Stimulated activated CD4-positive, alpha-beta T cell treated with anti-CD3 and anti-CD28 coated beads, Interleukin-1b, Interleukin-23, amount 100 ng/mL, for 1 hour (primary cell): Measurements from ENCODE around the gene ARHGEF37.

Experiments
- DNase-seq, 2 donors: peaks; one replicate each; pipeline ENCODE4 v3.0.0-alpha.2; 2020; ENCODE audit warnings: low read depth in 2 of 2

Gene ARHGEF37

DNA sequence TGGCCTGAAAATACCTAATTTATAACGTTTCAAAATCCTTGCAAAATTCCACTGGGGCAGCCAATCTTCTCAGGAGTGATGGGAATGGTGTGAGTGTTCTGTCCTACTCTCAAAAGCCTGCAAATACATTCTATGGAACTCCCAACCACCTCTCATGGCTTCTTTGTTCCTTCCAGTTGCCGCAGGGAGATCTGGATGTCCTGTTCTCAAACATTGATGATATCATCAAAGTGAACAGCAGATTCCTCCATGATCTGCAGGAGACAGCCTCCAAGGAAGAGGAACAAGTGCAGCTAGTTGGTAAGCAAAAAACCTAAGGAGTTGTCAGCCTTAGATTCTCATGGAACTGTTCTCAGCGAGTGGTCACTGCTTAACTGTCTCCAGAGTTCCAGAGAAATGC is 19.6 kb downstream of the ARHGEF37 start:
- no peak for DNase-seq

DNA sequence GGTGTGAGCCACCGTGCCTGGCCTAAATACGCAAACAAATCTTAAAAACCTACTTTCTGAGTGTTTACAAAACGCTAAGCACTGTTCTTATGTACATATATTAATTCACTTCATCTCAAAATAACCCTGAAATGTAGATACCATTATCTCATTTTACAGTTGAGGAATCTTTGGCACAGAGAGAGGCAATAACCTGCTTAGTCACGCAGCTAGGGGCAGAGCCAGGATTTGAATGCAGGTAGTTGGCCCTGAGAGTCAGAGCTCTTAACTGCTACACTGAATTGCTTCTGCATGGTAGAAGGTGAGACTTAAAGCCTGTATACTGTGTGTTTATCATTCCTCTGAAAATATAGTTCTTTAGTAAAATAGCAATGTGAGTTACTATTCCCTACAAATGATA is 21.9 kb downstream of the ARHGEF37 start:
- DNase-seq, result no peak

DNA sequence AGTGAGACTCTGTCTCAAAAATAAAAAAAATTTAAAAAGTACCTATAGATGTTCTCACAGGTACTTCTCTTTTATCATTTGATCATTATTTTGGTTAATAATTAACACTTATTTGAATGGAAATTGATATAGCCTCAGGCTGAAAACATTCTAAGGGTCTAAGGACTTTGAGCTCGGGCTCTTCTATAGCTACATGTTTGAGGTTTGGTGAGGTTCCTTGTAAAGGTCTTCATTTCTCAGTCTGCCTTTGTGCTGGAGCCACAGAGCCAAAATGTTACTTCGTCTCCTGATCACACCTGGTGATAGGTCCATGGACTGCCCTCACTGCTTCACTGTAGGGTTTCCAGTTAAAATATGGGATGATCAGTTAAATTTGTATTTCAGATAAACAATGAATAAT is 22.6 kb downstream of the ARHGEF37 start:
- no peak for DNase-seq

DNA sequence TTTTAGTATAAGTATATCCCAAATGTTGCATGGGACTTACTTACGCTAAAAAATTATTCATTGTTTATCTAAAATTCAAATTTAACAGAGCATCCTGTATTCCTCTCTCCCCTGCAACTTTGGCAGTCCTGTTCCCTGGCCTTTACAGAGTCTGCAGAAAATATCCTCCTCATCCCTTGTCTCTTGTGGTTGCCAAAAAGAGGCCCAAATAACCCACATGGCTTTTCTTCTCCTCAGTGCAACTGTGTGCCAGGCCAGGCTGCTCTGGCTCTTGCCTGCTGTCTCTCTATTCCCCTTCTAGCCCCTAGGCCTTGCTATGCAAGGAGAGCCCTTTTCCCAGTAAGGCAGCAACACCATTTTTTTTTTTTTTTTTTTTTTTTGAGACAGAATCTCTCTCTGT is 23.0 kb downstream of the ARHGEF37 start:
- DNase-seq, result no peak

DNA sequence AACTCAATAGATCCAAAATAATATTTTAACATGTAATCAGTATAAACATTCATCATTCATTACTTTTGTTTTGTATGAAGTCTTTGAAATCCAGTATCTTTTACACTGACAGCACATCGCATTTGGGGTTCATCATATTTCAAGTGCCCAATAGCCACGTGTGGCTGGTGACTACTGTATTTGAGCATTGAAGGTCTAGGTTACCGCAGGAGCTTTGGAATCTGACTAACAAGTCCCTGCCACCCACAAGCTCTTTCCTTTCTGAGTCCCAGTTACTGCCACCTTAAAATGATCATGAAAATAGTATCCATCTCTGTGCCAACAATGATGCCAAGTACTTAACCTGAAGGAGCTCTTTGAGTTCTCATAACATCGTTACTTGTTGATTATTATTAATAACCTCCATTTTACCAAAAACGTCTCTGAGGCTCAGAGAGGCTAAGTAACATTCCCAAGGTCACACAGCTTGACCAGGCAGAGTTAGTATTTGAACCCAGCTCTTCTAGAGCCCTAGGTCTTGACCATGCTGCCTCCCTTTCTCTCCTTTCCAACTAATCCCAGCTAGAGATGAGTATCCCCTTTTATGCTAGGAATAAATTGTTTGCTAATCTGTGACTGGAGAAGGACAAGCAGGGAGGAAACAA is 24.2 kb downstream of the ARHGEF37 start:
- DNase-seq, result no peak

DNA sequence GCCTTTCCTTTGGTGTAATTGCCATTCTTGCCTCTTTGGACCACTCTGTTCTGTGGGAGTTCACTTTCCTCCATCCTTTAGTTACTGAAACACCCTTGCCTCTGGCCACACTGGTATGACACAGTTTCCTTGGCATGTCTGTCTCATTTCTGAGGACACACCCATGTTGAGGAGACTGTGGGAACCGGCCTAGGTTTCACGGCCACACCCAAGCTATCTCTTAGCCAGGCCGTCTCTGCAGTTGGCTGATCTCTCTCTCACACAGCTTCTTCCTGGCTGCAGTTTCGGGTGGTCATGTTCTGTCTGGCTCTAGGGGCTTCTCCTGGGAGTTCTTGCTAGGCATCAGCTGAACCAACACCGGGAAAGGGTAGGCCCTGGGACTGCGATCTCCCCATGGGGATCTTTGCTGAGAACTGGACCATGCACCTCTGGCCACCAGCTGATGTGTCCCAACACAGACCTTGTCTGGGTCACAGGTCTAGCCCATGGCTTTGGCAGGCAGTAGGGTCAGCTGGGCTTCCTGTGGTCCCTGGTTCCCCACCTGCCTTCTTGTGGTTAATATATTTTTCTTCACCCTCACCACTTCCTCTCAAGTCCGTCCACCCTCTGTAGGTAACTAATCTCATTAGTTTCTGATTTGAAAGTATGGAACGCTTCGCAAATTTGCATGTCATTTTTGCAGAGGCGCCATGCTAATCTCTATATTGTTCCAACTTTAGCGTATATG is 24.9 kb downstream of the ARHGEF37 start:
- no peak for DNase-seq

- DNase-seq, result no peak
Observed at GRCh38 chr5:149608936-149609545, 27.7 kb downstream of the ARHGEF37 start.

DNA sequence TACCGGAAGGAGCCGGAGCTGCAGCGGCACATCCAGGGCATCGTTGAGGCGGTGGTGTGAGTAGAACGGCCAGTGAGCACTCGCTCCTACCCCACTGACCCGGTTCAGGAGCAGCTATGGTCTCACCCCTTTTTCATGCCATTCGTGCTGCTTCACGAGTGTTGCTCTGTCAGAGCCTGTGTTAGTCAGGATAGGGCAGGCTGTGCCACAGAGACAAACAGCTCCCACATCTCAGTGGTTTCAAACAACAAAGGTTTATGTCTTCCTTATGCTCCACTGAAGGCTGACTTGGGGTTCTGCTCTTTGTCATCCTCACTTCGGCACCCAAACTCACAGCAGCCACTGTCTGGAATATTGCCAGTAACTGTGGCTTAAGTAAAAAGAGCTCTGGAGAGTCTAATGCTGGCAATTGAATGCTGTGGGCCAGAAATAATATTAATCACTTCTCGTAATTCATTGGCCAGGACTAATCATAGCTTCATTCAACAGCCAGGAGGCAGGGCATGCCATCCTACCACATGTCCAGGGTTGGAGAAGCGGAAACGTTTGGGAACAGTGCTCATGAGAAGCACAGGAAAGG is 28.4 kb downstream of the ARHGEF37 start:
- no peak for DNase-seq

GRCh38 chr5:149610589-149611255 is 29.4 kb downstream of the ARHGEF37 start:
- no peak for DNase-seq

DNA sequence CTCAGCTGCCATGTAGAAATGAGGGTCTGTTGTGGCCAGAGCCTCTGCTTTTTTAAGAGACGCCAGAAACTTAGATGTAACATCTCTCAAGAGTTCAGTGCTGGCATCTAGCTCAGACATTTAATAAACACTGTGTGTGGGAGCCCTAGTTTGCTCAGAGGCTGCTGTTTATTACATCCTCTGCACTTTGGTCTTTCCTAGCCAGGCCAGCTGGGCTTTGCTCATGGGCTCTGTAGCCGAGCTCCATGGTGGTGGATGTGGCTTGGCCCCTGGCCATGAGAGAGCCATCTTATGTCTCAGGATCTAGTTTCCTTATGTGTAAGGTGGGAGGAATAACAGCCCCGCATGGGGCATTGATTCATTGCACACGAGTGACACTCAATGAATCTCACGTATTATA is 30.0 kb downstream of the ARHGEF37 start:
- DNase-seq, result no peak

DNA sequence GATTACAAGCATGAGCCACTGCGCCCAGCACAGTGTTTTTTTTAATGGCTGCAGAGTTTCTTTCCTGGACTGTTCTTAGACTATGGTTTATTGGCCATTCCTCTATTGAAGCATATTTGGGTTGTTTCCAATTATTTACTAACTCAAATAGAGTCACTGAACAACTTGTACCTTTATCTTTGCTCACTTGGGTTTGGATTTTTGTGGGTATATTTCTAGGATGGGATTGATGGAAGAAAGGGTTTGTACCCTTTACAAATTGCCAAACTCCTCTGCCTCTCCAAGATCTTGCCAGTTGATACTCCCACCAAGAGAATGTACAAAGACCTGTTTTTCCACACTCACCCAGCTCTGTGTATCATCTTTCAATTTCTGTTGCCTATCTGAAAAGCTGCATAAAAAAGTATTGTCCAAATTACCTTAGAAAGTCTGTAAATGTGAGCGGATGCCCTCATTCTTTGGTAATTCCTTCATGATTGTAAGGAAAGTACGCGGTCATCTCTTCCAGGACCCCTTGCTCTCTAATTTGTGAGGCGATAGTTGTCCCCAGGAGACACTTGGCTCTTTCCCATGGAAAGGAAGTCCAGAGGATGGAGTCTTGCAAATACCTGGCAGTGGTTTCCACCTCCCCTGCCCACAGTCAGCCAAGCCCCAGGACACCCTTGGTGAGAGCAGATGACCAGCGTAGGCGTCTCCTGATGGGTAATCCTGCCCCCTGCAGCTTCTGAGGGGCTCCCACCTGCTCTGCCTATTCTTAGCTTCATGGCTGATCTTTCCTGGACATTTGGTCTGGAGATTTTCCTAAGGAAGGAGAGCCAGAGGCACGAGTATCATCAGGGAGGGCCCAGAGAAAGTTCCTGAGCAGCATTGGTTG is 33.0 kb downstream of the ARHGEF37 start:
- DNase-seq, result no peak

DNA sequence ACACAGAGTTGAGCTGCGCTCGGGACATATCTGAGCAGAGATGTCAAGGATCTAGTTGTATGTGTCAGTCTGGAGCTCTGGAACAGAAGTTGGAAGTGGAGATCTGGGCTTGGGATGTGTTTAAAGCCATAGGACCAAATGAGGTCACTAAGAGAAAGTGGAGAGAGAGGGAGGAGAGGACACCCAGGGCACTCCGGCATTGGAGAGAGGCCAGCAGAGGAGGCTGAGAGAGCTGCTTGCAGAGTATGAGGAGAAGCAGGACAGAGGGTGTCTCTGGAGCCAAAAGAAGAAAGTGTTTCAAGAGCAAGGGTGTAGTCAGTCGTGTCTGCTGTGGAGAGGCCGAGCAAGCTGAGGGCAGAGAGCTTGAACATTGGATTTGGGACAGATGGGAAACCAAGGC is 34.7 kb downstream of the ARHGEF37 start:
- no peak for DNase-seq

- DNase-seq, result no peak
Observed at GRCh38 chr5:149616727-149617285, 35.5 kb downstream of the ARHGEF37 start.

DNA sequence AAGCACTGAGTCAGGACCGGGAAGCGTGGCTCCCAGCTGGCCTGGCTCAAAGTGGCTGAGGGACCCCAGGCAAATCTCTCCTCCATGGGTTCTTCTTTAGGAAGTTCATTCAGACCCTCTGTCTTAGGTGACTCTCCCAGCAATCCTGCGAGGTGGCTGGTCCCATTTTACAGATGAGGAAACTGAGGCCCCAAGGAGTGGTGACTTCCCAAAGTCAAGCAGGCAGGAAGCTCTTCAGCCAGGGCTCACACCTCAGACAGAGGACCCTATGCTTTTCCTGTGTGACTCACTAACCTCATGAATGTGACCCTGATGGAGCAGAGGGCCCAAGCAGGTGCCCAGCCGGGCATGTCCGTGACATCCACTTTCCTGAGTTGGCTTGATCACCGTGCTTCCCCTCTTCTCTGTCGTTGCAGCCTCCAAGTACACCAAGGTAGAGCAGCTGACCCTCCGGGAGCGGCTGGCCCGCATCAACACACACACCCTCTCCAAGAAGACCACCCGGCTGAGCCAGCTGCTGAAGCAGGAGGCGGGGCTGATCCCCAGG is 36.5 kb downstream of the ARHGEF37 start:
- no peak for DNase-seq

- no peak for DNase-seq
Observed at GRCh38 chr5:149618581-149619248, 37.4 kb downstream of the ARHGEF37 start.

DNA sequence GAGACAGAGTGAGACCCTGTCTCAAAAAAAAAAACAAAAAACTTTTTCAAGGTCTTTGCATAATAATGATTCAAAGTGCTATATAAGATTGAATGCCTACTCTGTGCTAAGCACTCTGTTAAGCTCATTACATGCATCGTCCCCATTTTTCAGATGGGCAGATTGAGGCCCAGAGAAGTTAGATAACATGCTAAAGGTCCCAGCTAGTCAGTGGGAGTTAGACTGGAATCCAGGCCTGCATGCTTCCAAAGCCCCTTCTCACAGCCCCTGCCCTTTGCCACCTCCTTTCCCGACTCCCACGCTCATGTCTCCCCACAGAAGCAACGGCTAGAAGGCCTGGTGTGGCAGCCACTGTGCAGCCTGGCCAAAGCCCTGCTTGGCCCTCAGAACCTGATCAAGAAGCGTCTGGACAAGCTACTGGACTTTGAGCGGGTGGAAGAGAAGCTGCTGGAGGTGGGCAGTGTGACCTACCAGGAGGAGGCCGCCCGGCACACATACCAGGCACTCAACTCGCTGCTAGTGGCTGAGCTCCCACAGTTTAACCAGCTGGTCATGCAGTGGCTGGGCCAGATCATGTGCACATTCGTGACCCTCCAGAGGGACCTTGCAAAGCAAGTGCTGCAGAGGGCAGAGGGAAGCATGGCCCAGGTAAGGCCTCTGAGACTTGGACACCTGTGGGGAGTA is 40.3 kb downstream of the ARHGEF37 start:
- DNase-seq, result no peak

GRCh38 chr5:149622466-149622865 is 41.2 kb downstream of the ARHGEF37 start:
- no peak for DNase-seq

DNA sequence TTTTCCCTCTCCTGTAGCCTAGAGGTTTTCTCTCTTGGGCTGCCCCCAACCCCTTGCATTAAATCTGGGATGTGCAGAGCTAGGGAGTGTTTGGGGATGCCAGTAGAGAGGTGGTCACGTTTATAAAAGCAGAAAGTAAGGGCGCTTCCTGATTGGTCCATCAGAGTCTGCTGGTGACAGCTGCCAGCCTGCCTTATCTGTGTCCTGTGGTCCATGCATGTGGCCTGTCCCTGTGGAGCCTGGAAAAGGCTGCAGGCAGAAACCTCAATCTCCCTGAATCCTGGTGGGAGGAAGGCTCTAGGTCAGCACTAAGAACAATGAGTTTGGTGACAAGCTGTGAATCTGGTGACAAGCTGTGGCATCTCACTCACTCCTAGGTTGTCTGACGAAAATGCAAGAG is 42.2 kb downstream of the ARHGEF37 start:
- DNase-seq, result no peak

DNA sequence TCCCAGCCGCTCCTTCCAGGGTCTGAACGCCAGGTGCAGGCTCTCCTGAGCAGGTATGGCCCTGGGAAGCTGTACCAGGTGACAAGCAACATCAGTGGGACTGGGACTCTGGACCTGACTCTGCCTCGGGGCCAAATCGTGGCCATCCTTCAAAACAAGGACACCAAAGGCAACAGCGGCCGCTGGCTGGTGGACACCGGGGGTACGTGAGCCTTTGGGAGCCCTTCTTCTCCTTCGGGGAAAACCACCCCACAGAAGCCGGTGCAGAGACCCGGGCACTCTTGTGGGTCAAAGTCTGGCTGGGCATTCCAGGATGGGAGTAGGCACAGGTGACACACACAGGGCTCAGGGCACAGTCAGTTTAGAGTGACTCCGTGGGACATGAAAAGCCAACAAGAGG is 45.8 kb downstream of the ARHGEF37 start:
- no peak for DNase-seq

DNA sequence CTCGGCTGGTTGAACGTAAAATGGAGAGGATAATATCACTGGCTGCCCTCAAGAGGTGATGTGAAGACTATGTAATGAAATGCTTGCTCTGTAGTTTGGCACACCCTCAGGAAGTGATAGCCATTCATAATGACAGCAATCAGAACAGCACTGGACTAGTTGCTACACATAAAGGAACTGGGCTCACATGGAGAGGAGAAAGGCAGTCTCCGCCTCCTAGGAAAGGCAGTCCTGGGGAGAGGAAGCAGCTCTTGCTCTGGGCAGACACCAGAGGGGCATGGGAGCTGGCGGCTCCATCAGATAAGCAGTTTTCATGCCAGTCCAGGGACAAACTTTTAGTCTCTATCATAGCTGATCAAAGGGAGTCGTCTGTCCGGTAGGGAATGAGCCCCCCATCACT is 46.9 kb downstream of the ARHGEF37 start:
- DNase-seq, result no peak
